ENCODE results near the gene NCK2.

DNA sequence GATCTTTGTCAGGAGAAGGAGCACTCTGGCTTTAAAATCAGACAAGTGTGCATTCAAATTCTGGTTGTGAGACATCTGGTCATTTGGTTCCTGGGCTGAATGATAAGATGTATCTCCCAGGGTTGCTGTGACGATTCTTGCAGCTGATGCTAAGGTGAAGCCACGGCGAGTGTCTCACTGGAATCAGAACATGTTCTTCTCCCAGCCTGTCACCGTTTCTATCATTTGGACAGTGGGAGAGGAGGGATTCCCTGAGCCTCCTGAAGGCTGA is 68.3 kb downstream of the NCK2 start:
- TF ChIP-seq, protein P1, sequence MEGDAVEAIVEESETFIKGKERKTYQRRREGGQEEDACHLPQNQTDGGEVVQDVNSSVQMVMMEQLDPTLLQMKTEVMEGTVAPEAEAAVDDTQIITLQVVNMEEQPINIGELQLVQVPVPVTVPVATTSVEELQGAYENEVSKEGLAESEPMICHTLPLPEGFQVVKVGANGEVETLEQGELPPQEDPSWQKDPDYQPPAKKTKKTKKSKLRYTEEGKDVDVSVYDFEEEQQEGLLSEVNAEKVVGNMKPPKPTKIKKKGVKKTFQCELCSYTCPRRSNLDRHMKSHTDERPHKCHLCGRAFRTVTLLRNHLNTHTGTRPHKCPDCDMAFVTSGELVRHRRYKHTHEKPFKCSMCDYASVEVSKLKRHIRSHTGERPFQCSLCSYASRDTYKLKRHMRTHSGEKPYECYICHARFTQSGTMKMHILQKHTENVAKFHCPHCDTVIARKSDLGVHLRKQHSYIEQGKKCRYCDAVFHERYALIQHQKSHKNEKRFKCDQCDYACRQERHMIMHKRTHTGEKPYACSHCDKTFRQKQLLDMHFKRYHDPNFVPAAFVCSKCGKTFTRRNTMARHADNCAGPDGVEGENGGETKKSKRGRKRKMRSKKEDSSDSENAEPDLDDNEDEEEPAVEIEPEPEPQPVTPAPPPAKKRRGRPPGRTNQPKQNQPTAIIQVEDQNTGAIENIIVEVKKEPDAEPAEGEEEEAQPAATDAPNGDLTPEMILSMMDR (IDR thresholded peaks at IDR 0.05; ENCODE audit: insufficient read depth, low read length, poor library complexity, severe bottlenecking), result no peak
- TF ChIP-seq EZH2phosphoT487 (conservative IDR thresholded peaks at IDR 0.05; ENCODE audit: low read length), result no peak
